Activated naive CD4-positive, alpha-beta T cell treated with Interleukin-2 at 50 U/mL for 16 hours (primary cell): Measurements from ENCODE around the gene TGFBR1.

Source experiments
- DNase-seq: peaks from one replicate; pipeline ENCODE4 v3.0.0-alpha.2; 2020

Gene TGFBR1

GRCh38 chr9:99172124-99173091, 67.5 kb downstream of the TGFBR1 start:
- DNase-seq, result no peak

GRCh38 chr9:99173570-99174504, 68.9 kb downstream of the TGFBR1 start:
- no peak for DNase-seq

GRCh38 chr9:99176527-99177013, 71.7 kb downstream of the TGFBR1 start:
- DNase-seq, result no peak

- DNase-seq, result no peak
Observed at GRCh38 chr9:99177576-99178366, 72.9 kb downstream of the TGFBR1 start.

GRCh38 chr9:99178912-99179872, 74.3 kb downstream of the TGFBR1 start:
- DNase-seq, result no peak

GRCh38 chr9:99180199-99180598, 75.3 kb downstream of the TGFBR1 start:
- no peak for DNase-seq

GRCh38 chr9:99180662-99181061, 75.7 kb downstream of the TGFBR1 start:
- DNase-seq, result no peak

- no peak for DNase-seq
Observed at GRCh38 chr9:99181206-99181605, 76.3 kb downstream of the TGFBR1 start.

- DNase-seq, result no peak
Observed at GRCh38 chr9:99181621-99182020, 76.7 kb downstream of the TGFBR1 start.

- DNase-seq, result no peak
Observed at GRCh38 chr9:99182356-99182755, 77.4 kb downstream of the TGFBR1 start.

- DNase-seq, result no peak
Observed at GRCh38 chr9:99183616-99184015, 78.7 kb downstream of the TGFBR1 start.

- no peak for DNase-seq
Observed at GRCh38 chr9:99184110-99184474, 79.2 kb downstream of the TGFBR1 start.

- peak; percentile 74 for DNase-seq
Observed at GRCh38 chr9:99184475-99185347, 79.8 kb downstream of the TGFBR1 start.

- DNase-seq, result no peak
Observed at GRCh38 chr9:99185348-99185632, 80.4 kb downstream of the TGFBR1 start.

GRCh38 chr9:99185934-99186333, 81.0 kb downstream of the TGFBR1 start:
- no peak for DNase-seq

- no peak for DNase-seq
Observed at GRCh38 chr9:99187311-99187710, 82.4 kb downstream of the TGFBR1 start.

GRCh38 chr9:99189186-99189585, 84.3 kb downstream of the TGFBR1 start:
- no peak for DNase-seq

GRCh38 chr9:99189887-99190596, 85.1 kb downstream of the TGFBR1 start:
- DNase-seq, result no peak

GRCh38 chr9:99190597-99191283, 85.8 kb downstream of the TGFBR1 start:
- DNase-seq, result no peak
